ENCODE data around the gene PLA2G7.

PLA2G7 gene

DNA sequence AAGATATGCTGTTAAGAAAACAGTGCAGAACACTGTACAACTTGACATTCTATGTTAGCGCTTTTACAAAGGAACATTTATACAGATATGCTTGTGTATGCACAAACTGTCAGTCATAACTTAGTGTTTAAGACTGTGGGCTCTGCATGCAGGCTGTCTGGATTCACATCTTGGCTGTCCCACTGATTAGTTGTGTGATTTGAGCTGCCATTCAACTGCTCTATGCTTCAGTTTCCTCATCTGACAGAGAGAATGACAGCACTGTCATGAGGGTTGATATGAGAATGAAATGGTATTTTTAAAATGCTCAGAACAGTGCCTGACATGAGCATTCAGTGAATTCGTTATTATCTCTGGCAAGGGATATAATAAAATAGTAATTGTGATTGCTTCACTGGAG is 73.7 kb downstream of the PLA2G7 start (continued):
- TF ChIP-seq, protein P1, sequence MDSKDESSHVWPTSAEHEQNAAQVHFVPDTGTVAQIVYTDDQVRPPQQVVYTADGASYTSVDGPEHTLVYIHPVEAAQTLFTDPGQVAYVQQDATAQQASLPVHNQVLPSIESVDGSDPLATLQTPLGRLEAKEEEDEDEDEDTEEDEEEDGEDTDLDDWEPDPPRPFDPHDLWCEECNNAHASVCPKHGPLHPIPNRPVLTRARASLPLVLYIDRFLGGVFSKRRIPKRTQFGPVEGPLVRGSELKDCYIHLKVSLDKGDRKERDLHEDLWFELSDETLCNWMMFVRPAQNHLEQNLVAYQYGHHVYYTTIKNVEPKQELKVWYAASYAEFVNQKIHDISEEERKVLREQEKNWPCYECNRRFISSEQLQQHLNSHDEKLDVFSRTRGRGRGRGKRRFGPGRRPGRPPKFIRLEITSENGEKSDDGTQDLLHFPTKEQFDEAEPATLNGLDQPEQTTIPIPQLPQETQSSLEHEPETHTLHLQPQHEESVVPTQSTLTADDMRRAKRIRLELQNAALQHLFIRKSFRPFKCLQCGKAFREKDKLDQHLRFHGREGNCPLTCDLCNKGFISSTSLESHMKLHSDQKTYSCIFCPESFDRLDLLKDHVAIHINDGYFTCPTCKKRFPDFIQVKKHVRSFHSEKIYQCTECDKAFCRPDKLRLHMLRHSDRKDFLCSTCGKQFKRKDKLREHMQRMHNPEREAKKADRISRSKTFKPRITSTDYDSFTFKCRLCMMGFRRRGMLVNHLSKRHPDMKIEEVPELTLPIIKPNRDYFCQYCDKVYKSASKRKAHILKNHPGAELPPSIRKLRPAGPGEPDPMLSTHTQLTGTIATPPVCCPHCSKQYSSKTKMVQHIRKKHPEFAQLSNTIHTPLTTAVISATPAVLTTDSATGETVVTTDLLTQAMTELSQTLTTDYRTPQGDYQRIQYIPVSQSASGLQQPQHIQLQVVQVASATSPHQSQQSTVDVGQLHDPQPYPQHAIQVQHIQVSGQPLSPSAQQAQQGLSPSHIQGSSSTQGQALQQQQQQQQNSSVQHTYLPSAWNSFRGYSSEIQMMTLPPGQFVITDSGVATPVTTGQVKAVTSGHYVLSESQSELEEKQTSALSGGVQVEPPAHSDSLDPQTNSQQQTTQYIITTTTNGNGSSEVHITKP (tag by site-specific recombination; IDR thresholded peaks at IDR 0.05): no peak

DNA sequence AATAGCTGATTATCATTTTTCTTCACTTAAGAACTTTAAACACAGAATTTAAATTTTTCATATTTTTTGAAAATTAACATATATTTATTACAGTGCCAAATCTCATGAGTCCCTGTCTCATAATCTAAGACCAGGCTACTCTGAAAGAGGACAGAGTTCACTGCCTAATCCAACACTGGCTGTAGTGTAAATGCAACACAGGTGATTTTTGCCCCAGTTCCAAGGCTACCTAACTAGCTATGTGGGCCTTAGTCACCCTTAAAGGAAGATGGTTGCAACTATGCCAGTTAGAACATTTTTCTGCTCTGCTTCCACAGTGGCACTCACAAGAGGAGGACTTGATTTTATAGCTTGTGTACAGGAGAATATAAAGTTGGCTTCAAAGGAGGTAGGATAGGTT is 77.5 kb downstream of the PLA2G7 start:
- CTCF ChIA-PET: interaction anchor here (0.8 to 1.5 kb wide), 3 partner anchors 29 to 47 kb away, joined by 3 to 4 read pairs (median 3); no protein-coding TSS in a partner anchor
- Histone ChIP-seq H3K27ac (ENCODE audit: extremely low read depth, low read depth, low read length) (no peak overlapping the region), H3K4me3 (ENCODE audit: low read depth, low read length) (no peak overlapping the region), H3K36me3 (ENCODE audit: control insufficient read depth in 2 of 2, insufficient read depth in 1 of 2, low read length in 2 of 2) (peaks cover 20 to 21% of the 10 kb centered on the region in 2 experiments; a peak in 2 of 3 replicates), H3K4me1 (ENCODE audit: control insufficient read depth, insufficient read depth, low read length) (peaks cover 6% of the 10 kb centered on the region; the same call in 1 of the 2 replicates), H3K9me3 (ENCODE audit: control insufficient read depth, insufficient read depth, low read depth, low read length) (no peaks in the 10 kb centered on the region)
- no peak for TF ChIP-seq ZNF132 (tag by site-specific recombination; IDR thresholded peaks at IDR 0.05; ENCODE audit: borderline replicate concordance)
- POLR2A ChIA-PET: no interaction called here

DNA sequence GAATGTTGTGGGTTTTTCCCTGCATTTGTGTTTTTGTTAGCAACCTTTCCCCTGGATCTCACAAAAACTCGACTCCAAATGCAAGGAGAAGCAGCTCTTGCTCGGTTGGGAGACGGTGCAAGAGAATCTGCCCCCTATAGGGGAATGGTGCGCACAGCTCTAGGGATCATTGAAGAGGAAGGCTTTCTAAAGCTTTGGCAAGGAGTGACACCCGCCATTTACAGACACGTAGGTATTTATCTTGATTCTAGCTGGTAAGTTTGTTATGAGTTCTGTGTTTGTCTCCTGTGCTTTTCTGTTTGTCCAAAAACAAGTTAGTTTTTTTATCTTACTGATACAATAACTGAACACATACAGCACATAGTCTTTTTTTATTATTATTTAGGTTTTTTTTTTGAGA is 79.4 kb downstream of the PLA2G7 start:
- ChIA-PET CTCF (interaction anchor here (0.5 to 1.5 kb wide), 18 partner anchors 9 to 469 kb away, joined by 3 to 8 read pairs (median 4); no protein-coding TSS in a partner anchor), POLR2A (interaction anchor here (0.7 kb wide), 2 partner anchors 321 to 584 kb away, joined by 5 to 6 read pairs; no protein-coding TSS in a partner anchor)
- Histone ChIP-seq H3K27ac (ENCODE audit: extremely low read depth, low read depth, low read length) (no peak overlapping the region), H3K9me3 (ENCODE audit: control insufficient read depth, insufficient read depth, low read depth, low read length) (no peaks in the 10 kb centered on the region), H3K36me3 (ENCODE audit: control insufficient read depth in 2 of 2, insufficient read depth in 1 of 2, low read length in 2 of 2) (peaks cover 13 to 21% of the 10 kb centered on the region in 2 experiments; a peak in 2 of 3 replicates), H3K4me1 (ENCODE audit: control insufficient read depth, insufficient read depth, low read length) (peaks cover 7% of the 10 kb centered on the region; the same call in 1 of the 2 replicates), H3K4me3 (ENCODE audit: low read depth, low read length) (no peak overlapping the region)
- no peak for TF ChIP-seq ZNF610 (tag by site-specific recombination; IDR thresholded peaks at IDR 0.05; ENCODE audit: borderline replicate concordance)
- no peak for TF ChIP-seq ZNF561 (tag by site-specific recombination; IDR thresholded peaks at IDR 0.05; ENCODE audit: borderline replicate concordance)
- TF ChIP-seq, protein P2, sequence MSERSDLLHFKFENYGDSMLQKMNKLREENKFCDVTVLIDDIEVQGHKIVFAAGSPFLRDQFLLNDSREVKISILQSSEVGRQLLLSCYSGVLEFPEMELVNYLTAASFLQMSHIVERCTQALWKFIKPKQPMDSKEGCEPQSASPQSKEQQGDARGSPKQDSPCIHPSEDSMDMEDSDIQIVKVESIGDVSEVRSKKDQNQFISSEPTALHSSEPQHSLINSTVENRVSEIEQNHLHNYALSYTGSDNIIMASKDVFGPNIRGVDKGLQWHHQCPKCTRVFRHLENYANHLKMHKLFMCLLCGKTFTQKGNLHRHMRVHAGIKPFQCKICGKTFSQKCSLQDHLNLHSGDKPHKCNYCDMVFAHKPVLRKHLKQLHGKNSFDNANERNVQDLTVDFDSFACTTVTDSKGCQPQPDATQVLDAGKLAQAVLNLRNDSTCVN (tag by site-specific recombination; optimal IDR thresholded peaks at IDR 0.05): no peak
- TF ChIP-seq ZNF660 (tag by site-specific recombination; IDR thresholded peaks at IDR 0.05): peak; percentile 83
- no peak for TF ChIP-seq ZNF138 (tag by site-specific recombination; IDR thresholded peaks at IDR 0.05; ENCODE audit: borderline replicate concordance)
- no peak for TF ChIP-seq ZNF843 (tag by site-specific recombination; IDR thresholded peaks at IDR 0.05)
- no peak for TF ChIP-seq HOXD13 (CRISPR knock-in tag; IDR thresholded peaks at IDR 0.05; ENCODE audit: borderline replicate concordance)
- TF ChIP-seq, protein P3, sequence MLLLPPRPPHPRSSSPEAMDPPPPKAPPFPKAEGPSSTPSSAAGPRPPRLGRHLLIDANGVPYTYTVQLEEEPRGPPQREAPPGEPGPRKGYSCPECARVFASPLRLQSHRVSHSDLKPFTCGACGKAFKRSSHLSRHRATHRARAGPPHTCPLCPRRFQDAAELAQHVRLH (tag by site-specific recombination; IDR thresholded peaks at IDR 0.05): no peak; the same call in 1 of the 2 replicates
- TF ChIP-seq, protein P4, sequence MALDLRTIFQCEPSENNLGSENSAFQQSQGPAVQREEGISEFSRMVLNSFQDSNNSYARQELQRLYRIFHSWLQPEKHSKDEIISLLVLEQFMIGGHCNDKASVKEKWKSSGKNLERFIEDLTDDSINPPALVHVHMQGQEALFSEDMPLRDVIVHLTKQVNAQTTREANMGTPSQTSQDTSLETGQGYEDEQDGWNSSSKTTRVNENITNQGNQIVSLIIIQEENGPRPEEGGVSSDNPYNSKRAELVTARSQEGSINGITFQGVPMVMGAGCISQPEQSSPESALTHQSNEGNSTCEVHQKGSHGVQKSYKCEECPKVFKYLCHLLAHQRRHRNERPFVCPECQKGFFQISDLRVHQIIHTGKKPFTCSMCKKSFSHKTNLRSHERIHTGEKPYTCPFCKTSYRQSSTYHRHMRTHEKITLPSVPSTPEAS (tag by site-specific recombination; IDR thresholded peaks at IDR 0.05): no peak
- TF ChIP-seq ZNF544 (tag by site-specific recombination; IDR thresholded peaks at IDR 0.05): no peak
- TF ChIP-seq, protein P5, sequence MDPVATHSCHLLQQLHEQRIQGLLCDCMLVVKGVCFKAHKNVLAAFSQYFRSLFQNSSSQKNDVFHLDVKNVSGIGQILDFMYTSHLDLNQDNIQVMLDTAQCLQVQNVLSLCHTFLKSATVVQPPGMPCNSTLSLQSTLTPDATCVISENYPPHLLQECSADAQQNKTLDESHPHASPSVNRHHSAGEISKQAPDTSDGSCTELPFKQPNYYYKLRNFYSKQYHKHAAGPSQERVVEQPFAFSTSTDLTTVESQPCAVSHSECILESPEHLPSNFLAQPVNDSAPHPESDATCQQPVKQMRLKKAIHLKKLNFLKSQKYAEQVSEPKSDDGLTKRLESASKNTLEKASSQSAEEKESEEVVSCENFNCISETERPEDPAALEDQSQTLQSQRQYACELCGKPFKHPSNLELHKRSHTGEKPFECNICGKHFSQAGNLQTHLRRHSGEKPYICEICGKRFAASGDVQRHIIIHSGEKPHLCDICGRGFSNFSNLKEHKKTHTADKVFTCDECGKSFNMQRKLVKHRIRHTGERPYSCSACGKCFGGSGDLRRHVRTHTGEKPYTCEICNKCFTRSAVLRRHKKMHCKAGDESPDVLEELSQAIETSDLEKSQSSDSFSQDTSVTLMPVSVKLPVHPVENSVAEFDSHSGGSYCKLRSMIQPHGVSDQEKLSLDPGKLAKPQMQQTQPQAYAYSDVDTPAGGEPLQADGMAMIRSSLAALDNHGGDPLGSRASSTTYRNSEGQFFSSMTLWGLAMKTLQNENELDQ (tag by site-specific recombination; IDR thresholded peaks at IDR 0.05; ENCODE audit: low read depth): no peak
- TF ChIP-seq ZXDB (tag by site-specific recombination; IDR thresholded peaks at IDR 0.05): no peak
- TF ChIP-seq, protein P6, sequence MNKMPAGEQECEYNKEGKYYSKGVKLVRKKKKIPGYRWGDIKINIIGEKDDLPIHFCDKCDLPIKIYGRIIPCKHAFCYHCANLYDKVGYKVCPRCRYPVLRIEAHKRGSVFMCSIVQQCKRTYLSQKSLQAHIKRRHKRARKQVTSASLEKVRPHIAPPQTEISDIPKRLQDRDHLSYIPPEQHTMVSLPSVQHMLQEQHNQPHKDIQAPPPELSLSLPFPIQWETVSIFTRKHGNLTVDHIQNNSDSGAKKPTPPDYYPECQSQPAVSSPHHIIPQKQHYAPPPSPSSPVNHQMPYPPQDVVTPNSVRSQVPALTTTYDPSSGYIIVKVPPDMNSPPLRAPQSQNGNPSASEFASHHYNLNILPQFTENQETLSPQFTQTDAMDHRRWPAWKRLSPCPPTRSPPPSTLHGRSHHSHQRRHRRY (tag by site-specific recombination; IDR thresholded peaks at IDR 0.05): no peak
- TF ChIP-seq ZNF521 (tag by site-specific recombination; IDR thresholded peaks at IDR 0.05): no peak
- TF ChIP-seq ZNF670 (tag by site-specific recombination; IDR thresholded peaks at IDR 0.05; ENCODE audit: low read depth): no peak
- TF ChIP-seq, protein P7, sequence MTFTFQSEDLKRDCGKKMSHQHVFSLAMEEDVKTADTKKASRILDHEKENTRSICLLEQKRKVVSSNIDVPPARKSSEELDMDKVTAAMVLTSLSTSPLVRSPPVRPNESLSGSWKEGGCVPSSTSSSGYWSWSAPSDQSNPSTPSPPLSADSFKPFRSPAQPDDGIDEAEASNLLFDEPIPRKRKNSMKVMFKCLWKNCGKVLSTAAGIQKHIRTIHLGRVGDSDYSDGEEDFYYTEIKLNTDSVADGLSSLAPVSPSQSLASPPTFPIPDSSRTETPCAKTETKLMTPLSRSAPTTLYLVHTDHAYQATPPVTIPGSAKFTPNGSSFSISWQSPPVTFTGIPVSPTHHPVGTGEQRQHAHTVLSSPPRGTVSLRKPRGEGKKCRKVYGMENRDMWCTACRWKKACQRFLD (tag by site-specific recombination; IDR thresholded peaks at IDR 0.05): no peak
